SIG-M5 treated with dmso at 0.1 percent for 504 hours (cell line): ENCODE measurements around the gene AGL.
"Not testable (repeated sequence)": the region's sequence is repeated elsewhere in the genome, so short reads cannot be mapped to it uniquely, and the experiment has no call there.

Source experiments
- DNase-seq: peaks from one replicate; lab custom pipeline; 2025; ENCODE audit not compliant: unreplicated experiment; lab: John Stamatoyannopoulos, UW

Gene AGL

DNA sequence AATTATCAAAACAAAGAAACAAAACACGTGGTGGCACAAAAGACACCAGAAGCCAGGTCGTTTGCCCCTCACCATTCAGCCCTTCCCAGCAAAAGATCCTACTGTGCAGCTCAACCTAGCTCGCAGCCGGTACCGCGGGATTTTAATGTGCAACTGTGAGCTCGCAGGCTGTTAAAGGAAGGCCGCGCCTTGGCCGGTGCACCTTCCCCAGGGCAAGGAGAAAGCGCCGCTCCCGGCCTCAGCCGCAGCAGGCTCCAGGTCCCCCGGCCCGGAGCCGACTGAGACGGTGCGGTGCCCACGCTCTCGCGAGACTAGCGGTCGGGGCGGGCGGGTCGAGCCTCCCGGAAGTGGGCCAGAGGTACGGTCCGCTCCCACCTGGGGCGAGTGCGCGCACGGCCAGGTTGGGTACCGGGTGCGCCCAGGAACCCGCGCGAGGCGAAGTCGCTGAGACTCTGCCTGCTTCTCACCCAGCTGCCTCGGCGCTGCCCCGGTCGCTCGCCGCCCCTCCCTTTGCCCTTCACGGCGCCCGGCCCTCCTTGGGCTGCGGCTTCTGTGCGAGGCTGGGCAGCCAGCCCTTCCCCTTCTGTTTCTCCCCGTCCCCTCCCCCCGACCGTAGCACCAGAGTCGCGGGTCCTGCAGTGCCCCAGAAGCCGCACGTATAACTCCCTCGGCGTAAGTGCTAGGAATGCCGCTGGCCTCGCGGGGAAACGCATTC lies at the start of gene AGL:
Gene AGL, plus strand, starts transcription at position 618 of the 715 bp plus-strand sequence. CDS start 682 bp downstream, outside the sequence.
- peak; percentile 59 for DNase-seq

DNA sequence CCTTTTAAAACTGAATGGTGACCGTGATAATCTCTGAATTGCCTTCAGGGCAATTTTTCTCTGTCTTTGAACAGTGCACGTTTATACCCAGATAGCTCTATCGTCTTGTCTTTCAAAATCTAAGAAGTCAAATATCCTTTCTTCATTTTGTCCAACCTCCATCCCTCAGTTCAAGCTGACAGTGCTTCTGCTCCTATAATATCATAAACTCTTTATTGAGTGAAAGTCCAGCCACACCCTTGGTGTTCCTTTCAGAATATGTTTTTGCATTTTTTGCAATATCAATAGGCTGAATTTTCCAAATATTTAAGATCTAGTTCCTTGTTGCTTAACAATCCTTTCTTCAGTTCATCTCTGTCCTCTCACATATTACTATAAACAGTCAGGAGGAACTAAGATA lies 48.6 kb upstream of the AGL start:
- no peak for DNase-seq

DNA sequence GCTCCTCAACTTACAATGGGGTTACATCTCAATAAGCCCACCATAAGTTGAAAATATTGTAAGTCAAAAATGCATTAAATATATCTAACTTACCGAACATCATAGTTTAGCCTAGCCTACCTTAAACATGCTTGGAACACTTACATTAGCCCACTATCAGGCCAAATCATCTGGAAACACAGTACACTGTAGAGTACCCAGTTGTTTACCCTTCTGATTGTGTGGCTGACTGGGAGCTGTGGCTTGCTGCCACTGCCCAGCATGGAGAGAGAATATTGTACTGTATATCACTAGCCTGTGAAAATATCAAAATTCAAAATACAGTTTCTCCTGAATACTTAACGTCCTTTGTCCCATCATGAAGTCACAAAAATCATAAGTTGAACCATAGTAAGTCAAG lies 43.3 kb upstream of the AGL start:
- DNase-seq, result no peak

DNA sequence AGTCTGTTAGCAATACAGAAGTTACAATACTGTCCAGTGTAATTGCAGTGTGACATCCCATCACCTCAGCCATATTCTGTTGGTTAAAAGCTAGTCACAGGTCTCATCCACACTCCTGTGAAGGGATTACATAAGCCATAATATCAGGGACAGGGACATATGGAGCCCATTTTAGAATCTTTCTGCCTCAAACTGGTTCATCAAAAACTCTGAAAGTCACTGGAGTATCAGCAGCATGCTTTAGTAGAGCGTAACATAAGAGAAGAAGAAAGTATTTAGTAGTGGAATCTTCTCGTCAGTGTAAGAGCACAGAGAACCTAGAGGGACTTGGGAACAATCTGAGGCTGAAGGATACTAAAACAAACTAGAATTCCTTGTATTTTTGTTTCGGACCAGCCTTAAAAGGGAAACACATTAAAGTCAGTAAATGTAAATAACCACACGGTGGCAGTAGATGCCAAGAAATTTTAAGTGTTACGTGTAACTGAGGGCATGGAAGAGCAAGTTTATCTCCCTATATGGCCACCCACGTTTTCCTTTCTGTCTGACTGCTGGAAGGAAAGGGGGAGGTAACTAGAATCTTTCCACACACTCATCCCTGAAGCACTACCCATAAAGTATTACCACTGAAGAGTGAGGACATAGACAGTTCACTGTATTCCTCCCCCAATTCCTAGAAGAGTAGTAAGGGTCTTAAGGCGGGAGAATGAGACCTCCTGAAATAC lies 41.6 kb upstream of the AGL start:
- peak; percentile 79 for DNase-seq

DNA sequence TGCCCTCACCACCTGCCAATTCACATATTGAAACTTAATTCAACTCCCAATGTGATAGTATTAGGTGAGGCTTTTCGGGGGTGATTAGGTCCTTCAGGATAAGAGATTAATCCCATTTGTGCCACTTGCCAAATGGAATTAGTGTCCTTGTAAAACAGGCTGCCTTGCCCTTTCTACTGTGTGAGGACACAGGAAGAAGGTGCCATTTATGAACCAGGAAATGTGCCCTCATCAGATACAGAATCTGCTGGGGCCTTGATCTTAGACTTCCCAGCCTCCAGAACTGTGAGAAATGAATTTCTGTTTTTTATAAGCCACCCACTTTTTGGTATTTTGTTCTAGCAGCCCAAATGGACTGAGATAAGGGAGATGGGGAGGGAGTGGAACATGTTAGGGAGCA lies 39.1 kb upstream of the AGL start:
- DNase-seq, result no peak

DNA sequence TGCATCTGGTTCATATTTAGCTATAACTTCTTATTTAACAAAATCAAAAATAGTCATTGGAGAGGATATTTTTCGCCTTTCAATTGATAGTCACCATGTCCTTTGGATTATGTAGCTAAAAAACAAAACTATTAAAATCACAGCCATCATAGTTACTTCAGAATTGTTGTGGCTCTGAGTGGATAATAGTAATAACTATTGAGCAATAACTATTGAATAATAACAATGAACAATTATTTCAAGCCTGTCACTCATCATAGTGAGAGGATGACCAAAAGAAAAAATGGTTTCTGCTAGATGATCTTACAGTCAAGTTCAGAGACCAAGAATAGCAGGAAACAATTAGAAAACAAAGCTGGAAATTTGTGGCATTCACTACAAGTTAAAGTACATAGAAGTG lies 38.4 kb upstream of the AGL start:
- DNase-seq, result no peak

DNA sequence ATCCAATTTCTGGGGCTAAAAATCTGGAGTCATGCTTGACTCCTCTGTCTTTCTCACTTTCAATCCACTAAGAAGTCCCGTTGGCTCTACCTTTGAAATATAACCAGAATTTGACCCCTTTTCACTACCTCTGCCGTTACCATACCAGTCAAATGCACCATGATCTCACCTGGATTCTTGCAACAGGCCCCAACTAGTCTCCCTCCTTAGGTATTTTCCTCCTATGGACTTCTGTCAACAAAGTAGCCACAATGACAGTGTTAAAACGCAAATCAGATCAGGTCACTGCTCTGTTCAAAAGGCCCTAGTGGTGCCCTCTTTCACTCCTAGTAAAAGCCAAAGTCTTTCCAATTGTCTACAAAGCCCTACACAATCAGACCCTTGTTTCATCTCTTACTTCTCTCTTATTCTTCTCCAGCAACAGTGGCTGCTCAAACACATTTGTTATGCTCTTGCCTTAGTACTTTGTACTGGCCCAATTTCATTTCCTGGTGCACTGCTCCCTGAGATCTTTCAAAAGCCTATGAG lies 35.7 kb upstream of the AGL start:
- DNase-seq, result no peak

DNA sequence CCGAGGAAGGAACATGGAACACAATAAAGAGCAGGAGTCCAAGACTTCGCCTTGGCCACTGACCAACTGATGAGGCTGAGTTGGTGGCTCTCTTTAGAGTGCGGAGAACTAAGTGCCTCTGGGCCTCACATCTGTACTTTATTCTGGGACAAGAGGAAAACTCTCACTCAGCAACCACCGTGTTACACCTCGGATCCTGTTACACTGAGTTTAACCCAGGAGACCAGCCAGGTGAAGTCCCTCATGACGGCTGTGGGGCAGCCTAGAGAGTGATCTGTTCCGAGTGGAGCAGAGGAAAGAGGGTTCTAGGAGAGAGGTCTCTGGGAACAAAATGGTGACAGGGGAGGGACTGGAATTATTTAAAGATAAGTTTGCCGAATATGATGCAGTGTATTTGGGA lies 33.5 kb upstream of the AGL start:
- DNase-seq, result no peak

DNA sequence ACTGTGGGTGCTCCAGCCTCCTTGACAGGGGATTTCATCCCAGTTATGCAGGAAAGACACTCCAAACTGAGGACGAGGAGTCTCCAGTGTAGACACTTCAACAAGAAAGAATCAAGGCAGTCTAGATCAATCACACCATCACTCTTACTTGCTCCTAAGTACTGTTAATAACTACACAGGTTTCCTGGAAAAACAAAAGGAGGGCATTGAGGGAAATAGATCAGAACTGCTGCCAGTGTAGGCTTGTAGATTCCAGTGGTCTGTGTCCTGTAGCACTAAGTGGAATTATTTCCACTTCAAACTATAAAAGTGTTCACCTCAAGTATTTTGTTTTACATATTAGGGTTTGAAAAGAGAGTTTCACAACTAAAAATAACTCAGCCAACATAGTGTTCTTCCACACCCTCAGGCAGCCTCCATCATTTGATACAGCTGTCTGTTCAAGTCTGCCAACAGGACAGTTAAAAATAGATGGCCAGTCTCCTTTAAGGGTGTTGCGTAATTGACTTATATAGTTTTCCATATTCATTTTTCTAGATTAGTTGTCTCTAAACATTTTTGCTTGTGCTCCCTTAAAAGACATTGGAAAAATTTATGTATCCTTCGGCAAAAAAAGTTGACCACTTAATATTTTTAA lies 32.0 kb upstream of the AGL start:
- DNase-seq, result no peak

DNA sequence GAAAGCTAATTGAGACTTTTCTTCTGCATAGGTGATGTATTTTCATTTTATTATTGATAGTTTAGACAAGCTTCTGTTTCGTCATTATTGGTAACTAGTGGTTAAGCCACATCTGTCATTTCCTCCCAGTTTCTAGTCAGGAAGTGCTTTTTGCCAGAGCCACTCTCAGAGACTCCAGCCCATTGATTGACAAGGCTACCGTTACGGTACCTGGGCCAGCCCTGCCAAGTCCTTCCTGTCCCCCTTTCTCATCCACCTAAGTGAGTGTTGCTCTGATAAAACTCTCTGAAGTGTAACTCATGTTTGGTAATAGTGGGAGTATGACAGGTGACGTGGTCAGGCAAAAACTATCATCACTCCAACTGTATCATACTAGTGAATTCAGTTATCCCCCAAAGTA lies 29.6 kb upstream of the AGL start:
- peak; percentile 0 for DNase-seq

DNA sequence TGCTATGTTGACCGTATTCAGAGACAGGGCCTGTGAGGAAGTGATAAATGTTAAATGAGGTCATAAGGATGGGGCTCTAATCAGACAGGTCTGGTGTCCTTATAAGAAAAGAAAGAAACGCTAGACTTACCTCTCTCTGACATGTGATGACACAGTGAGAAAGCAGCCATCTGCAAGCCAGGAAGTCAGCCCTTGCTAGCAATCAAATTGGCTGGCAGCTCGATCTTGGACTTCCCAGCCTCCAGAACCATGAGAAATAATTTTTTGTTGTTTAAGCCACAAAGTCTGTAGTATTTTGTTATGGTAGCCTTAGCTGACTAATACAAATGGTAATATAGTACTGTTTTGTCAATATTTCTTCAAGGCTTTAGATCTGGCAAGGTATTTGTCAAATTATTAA lies 25.1 kb upstream of the AGL start:
- DNase-seq, result no peak

DNA sequence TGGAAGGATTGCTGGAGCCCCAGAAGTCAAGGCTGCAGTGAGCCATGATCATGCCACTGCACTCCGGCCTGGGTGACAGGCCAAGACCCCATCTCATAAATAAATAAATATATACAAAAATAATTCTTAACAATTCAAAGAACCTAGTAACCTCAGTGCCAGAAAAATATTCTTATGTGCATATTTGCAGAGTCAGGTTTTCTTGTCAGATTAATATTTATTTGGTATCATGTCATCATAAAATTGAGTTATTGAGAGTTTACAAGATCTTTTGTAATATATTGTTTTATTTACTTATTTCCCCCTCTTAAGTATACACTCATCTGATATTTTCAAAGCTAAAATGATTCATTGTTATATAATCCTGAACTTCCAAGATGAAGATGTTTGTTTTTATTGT lies 24.5 kb upstream of the AGL start:
- no peak for DNase-seq

DNA sequence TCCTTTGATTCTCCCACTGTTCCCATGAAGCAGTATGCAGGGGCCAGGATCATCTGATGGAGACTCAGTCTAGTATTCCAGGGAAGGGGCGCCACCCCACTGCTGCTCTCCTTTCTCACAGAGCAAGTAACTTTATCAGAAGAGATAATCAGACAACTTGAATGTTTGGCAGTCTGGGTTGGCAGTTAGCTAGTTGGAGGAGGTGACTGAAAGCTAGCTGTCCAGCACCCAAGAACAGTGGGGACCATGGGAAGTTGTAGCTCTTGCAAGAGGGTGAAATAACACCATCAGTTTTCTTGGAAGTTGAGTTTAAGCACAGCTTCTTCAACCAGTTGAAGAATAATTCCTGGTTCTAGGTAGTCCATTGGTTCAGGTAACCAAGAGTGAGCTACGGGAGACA lies 22.2 kb upstream of the AGL start:
- no peak for DNase-seq

DNA sequence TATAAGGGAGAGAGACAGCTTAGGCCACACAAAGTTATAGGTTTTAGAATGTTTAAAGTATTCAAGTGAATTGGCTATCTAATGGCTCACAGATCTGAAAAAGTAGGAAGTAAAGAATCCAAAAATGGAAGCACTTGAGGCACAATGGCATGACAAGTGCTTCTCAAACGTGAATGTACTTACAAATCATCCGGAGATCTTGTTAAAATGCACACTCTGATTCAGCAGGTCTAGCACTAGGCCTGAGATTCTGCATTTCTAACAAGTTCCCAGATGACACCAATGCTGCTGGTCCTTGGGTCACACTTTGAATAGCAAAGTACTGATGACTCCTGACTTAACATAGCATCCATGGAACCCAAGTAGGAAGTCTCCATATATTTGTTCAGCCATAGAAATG lies 20.9 kb upstream of the AGL start:
- no peak for DNase-seq

DNA sequence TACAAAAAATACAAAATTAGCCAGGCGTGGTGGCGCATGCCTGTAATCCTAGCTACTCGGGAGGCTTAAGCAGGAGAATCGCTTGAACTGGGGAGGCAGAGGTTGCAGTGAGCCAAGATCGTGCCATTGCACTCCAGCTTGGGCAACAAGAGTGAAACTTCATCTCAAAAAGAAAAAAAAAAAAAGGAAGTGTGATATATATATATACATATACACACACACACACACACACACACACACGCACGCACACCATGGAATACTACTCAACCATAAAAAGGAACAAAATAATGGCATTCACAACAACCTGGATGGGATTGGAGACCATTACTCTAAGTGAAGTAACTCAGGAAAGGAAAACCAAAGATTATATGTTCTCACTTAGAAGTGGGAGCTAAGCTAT lies 16.2 kb upstream of the AGL start:
- not testable (repeated sequence) for DNase-seq

DNA sequence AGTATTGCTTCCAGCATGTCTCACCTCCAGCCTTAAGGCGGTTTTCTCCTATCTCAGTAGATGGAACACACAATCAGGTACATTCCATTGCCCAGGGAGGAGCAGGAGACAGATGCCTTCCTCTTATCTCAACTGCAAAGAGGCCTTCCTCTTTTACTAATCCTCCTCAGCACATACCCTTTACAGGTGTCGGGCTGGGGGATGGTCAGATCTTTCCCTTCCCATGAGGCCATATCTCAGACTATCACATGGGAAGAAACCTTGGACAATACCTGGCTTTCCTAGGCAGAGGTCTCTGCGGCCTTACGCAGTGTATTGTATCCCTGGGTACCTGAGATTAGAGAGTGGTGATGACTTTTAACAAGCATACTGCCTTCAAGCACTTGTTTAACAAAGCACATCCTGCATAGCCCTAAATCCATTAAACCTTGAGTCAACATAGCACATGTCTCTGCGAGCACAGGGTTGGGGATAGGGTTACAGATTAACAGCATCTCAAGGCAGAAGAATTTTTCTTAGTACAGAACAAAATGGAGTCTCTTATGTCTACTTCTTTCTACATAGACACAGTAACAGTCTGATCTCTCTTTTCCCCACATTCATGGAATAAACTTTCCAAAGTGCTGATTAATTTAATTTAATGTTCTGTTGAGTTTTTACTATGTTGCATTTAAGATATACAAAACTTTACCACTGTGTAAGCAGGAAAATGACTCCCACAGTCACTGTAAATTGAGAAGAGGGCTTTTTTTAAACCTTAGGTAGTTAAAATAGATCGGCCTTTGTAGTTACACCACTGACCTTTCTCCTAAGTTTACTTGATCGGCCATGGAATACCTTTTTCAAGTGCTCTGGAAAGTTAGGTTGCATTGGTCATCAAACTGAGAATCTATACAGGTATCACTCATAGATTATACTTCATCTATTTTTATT lies 13.7 kb upstream of the AGL start:
- not testable (repeated sequence) for DNase-seq

DNA sequence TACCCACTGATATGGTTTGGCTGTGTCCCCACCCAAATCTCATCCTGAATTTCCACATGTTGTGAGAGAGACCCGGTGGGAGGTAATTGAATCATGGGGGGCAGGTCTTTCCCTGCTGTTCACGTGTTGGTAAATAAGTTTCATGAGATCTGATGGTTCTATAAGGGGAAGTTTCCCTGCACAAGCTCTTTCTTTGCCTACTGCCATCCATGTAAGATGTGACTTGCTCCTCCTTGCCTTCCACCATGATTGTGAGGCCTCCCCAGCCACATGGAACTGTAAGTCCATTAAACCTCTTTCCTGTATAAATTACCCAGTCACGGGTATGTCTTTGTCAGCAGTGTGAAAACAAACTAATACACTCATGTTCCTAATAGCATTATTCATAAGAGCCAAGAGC lies 9.8 kb upstream of the AGL start:
- not testable (repeated sequence) for DNase-seq

DNA sequence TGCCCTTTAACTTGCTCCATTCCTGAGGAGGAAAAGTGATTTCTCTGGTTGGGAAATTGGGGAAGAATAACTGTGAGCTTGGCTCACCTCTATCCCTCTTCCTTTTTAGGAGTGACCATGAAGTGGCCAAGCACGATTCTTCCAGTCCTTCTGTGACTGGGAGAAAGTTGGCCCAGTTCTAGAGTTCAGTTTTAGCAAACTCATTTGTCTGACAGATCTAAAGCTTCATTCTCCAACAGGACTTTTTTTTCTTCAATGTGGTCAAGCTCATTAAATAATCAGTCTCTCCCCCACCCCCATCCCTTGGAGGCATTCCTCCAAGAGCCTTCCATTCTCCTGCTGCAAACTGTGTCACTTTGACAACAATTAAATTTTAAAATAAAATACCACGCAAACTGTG lies 6.4 kb upstream of the AGL start:
- DNase-seq, result no peak

DNA sequence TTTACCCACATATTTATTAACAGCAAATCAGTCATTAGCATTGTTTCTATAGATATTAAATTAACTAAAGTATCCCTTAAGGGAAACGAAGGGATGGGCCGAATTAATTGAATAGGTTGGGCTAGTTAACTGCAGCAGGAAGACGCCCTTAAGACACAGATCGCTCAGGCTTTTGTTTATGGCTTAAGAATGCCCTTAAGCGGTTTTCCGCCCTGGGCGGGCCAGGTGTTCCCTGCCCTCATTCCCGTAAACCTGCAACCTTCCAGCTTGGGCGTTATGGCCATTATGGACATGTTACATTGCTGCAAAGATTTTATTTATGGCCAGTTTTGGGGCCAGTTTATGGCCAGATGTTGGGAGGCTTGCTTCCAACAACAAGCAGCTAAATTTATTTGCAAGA lies 5.0 kb upstream of the AGL start:
- not testable (repeated sequence) for DNase-seq

DNA sequence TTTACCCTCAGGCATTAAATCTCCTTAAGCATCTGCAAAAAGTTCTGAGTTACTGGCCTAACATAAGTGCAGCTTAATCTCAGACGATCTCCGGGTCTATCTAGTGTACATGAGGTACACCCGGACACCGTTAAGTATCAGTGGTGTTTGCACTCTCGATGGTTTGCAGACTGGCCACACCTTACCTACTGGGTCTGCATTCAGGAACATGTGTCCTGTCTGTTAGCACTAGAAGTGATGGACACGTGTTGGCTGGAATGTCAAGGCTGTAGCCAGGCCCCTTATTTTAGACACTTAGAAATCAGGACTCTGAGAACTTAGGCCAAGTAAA lies 783 bp upstream of the AGL start:
- DNase-seq, result no peak
